Keratinocyte (primary cell): ENCODE results near the gene FOXP3.

Experiments
- CTCF ChIP-seq, 3 experiments: IDR thresholded peaks in 1 of 3; conservative IDR thresholded peaks in 1 of 3; optimal IDR thresholded peaks in 1 of 3; 2 replicates in 2 of 3; 3 replicates in 1 of 3; pipeline versions ENCODE3 to v1.5.1; 2011; ENCODE audit warnings: low read length in 3 of 3, mild to moderate bottlenecking in 3 of 3, moderate library complexity in 2 of 3, control low read depth in 1 of 3, inconsistent platforms in 1 of 3; ENCODE audit not compliant: insufficient read depth in 2 of 3; ENCODE audit errors: extremely low read depth in 1 of 3
- EZH2 ChIP-seq: IDR thresholded peaks from one replicate; pipeline ENCODE4 v1.6.1; 2012; ENCODE audit warnings: inconsistent platforms, mild to moderate bottlenecking, low read length, moderate library complexity

- TF ChIP-seq CTCF (optimal IDR thresholded peaks at IDR 0.05 in 1 of 3, IDR thresholded peaks at IDR 0.05 in 1 of 3, conservative IDR thresholded peaks at IDR 0.05 in 1 of 3; ENCODE audit: extremely low read depth in 1 of 3, insufficient read depth in 2 of 3, low read length in 3 of 3) (no peak), EZH2 (no peak)
Observed at GRCh38 chrX:49257846-49258748, 6.4 kb downstream of the FOXP3 start.
